KMS-11 (cell line): ENCODE data around the gene AJAP1.

Experiments used
- H2AFZ ChIP-seq: fragments of 200-600 bp; sonication (generic); 2 replicates; pipeline ENCODE4 v1.6.1; 2016; ENCODE audit warnings: antibody characterized with exemption, mixed run types, low read depth
- H3K27ac ChIP-seq: fragments of 200-600 bp; sonication (generic); 2 replicates; pipeline ENCODE4 v1.6.1; 2016; ENCODE audit warnings: mild to moderate bottlenecking, mixed run types
- H3K27me3 ChIP-seq: fragments of 200-600 bp; sonication (generic); 2 replicates; pipeline ENCODE4 v1.6.1; 2017; ENCODE audit warnings: mild to moderate bottlenecking, low read depth, mixed run types, moderate library complexity; ENCODE audit not compliant: insufficient read depth
- H3K36me3 ChIP-seq: fragments of 200-600 bp; sonication (generic); 2 replicates; pipeline ENCODE4 v1.6.1; 2017; ENCODE audit warnings: mild to moderate bottlenecking, mixed run types; ENCODE audit not compliant: insufficient read depth
- H3K4me1 ChIP-seq: fragments of 200-600 bp; sonication (generic); 2 replicates; pipeline ENCODE4 v1.6.1; 2016; ENCODE audit warnings: mild to moderate bottlenecking, low read depth, mixed run types; ENCODE audit not compliant: poor library complexity, severe bottlenecking
- H3K4me2 ChIP-seq: fragments of 200-600 bp; sonication (generic); 2 replicates; pipeline ENCODE4 v1.7.0; 2016; ENCODE audit warnings: mild to moderate bottlenecking, mixed run types
- H3K4me3 ChIP-seq: fragments of 200-600 bp; sonication (generic); IDR thresholded peaks from 2 replicates; pipeline ENCODE4 v1.6.1; 2017; ENCODE audit warnings: low read depth, low read length, mixed read lengths; ENCODE audit not compliant: insufficient read depth
- H3K79me2 ChIP-seq: fragments of 200-600 bp; sonication (generic); 2 replicates; pipeline ENCODE4 v1.6.1; 2016; ENCODE audit warnings: low read depth, mixed run types; ENCODE audit not compliant: insufficient read depth
- H3K9ac ChIP-seq: fragments of 200-600 bp; sonication (generic); 2 replicates; pipeline ENCODE4 v1.6.1; 2016; ENCODE audit warnings: mild to moderate bottlenecking, mixed run types
- H4K20me1 ChIP-seq: fragments of 200-600 bp; sonication (generic); 2 replicates; pipeline ENCODE4 v1.6.1; 2016; ENCODE audit warnings: mild to moderate bottlenecking, mixed run types; ENCODE audit not compliant: insufficient read depth
- TF ChIP-seq, protein P1 (sequence below): fragments of 200-600 bp; sonication (generic); conservative IDR thresholded peaks from 2 replicates; pipeline ENCODE4 v1.6.1; 2017; ENCODE audit warnings: low read depth, mild to moderate bottlenecking, antibody characterized with exemption, low read length, moderate library complexity, mixed read lengths

AJAP1 gene

DNA sequence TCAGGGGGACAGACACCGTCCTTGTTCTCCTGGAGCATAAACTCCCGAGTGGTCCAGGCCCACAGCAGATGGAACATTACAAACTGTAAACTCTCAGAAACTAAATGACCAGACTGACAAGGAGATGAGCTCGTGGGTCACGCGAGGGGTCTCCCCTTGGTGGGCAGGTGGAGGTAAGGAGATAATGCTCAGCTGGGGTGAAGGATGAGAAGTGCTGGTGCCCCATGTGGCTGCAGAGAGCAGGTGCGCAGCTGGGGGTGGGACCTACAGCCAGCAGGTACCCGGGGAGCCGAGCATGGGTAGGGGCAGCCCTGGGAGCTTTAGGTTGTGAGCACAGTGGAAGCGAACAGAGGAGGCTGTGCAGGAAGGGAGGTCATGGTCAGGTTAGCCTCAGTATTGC lies 40.1 kb downstream of the AJAP1 start:
- H3K36me3 ChIP-seq = no peaks in the 10 kb centered on the region
- H3K27ac ChIP-seq = no peak overlapping the region
- no peak overlapping the region for H3K4me3 ChIP-seq
- no peaks in the 10 kb centered on the region for H3K4me1 ChIP-seq
- H4K20me1 ChIP-seq = no peaks in the 10 kb centered on the region
- no peak overlapping the region for H3K9ac ChIP-seq
- no peaks in the 10 kb centered on the region for H3K27me3 ChIP-seq
- H2AFZ ChIP-seq = no peak overlapping the region
- TF ChIP-seq, protein P1, sequence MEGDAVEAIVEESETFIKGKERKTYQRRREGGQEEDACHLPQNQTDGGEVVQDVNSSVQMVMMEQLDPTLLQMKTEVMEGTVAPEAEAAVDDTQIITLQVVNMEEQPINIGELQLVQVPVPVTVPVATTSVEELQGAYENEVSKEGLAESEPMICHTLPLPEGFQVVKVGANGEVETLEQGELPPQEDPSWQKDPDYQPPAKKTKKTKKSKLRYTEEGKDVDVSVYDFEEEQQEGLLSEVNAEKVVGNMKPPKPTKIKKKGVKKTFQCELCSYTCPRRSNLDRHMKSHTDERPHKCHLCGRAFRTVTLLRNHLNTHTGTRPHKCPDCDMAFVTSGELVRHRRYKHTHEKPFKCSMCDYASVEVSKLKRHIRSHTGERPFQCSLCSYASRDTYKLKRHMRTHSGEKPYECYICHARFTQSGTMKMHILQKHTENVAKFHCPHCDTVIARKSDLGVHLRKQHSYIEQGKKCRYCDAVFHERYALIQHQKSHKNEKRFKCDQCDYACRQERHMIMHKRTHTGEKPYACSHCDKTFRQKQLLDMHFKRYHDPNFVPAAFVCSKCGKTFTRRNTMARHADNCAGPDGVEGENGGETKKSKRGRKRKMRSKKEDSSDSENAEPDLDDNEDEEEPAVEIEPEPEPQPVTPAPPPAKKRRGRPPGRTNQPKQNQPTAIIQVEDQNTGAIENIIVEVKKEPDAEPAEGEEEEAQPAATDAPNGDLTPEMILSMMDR = no peak
- no peak overlapping the region for H3K4me2 ChIP-seq
- H3K79me2 ChIP-seq = no peaks in the 10 kb centered on the region

DNA sequence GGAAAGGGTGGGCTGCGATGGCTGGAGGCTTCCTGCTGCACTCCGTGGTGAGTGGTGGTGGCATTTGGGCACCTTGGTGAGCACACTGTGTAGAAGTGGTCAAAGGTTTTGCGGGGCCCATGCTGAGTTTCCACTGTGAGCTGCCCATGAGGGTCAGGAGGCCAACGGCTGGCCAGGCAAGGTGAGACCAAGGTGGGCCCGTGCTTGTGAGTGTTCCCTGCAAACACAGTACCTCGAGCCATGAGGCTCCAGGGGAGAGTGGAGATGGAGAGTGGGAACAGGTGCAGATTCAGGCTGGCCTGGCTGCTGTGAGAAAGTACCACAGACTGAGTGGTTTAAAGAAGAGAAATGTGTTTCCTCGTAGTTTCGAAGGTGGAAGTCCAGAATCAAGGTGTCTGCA lies 40.8 kb downstream of the AJAP1 start:
- Histone ChIP-seq H4K20me1 (no peaks in the 10 kb centered on the region), H3K36me3 (no peaks in the 10 kb centered on the region), H3K4me2 (no peak overlapping the region), H3K4me1 (no peaks in the 10 kb centered on the region), H2AFZ (no peak overlapping the region), H3K9ac (no peak overlapping the region), H3K27ac (no peak overlapping the region), H3K4me3 (no peak overlapping the region), H3K27me3 (no peaks in the 10 kb centered on the region), H3K79me2 (no peaks in the 10 kb centered on the region)
- TF ChIP-seq, protein P1 = no peak

DNA sequence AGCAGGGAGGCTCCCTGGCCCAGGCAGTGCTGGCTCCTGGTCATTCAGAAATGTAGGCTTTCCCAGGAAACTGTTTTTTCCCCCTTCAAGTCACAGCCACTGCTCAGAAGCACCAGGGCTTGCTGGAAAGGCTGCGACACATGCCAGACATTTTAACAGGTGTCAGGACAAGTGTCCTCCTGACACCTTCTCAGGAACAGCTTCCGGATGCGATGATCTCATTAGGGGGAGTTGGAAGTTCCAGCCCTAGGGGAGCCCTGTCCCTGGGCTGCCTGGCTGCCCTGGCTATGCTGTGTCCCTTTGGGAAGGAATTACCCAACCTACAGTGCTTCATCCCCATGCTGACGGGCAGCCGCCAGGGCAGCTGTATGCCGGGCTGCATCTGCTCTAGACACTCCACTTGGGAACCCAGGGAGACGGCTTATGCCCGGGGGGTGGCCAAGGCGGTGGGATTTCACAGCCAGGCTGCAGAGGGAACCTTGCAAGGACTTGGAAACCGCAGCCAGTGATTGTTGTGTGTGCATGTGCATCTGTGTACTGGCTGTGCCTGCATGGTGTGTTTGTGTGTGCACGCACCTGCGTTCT lies 41.8 kb downstream of the AJAP1 start:
- Histone ChIP-seq H3K4me1 (no peaks in the 10 kb centered on the region), H3K36me3 (no peaks in the 10 kb centered on the region), H3K4me3 (no peak overlapping the region), H2AFZ (no peak overlapping the region), H3K27me3 (no peaks in the 10 kb centered on the region), H3K27ac (no peak overlapping the region), H3K79me2 (no peaks in the 10 kb centered on the region), H3K4me2 (no peak overlapping the region), H3K9ac (no peak overlapping the region), H4K20me1 (no peaks in the 10 kb centered on the region)
- TF ChIP-seq, protein P1 = no peak

DNA sequence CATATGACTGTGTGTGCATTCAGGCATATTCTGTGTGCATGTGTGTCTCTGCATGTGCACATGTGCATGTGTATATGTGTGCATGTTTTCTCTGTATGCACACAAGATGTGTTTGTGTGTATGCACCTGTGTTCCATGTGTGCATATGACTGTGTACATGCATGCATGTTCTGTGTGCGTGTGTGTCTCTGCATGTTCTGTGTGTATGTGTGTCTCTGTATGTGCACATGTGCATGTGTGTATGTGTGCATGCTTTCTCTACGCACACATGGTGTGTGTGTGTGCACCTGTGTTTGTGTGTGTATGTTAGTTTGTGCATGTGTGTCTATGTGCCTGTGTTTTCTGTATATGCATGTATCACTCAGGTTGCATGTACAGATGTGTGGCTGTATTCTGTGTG lies 42.3 kb downstream of the AJAP1 start:
- Histone ChIP-seq H3K4me1 (no peaks in the 10 kb centered on the region), H3K36me3 (no peaks in the 10 kb centered on the region), H3K27ac (no peak overlapping the region), H3K4me2 (no peak overlapping the region), H3K4me3 (no peak overlapping the region), H3K9ac (no peak overlapping the region), H2AFZ (no peak overlapping the region), H3K79me2 (no peaks in the 10 kb centered on the region), H3K27me3 (no peaks in the 10 kb centered on the region), H4K20me1 (no peaks in the 10 kb centered on the region)
- TF ChIP-seq, protein P1 = no peak
